HCT116 (cell line): ENCODE results near the gene DDA1. TPM values are rescaled to one million over a fixed set of nuclear protein-coding genes. Genes with fewer than 3 reads are reported as not detected.

Experiments
- ATAC-seq: fragments of 200-7000 bp; cut with Tn5 transposase; 2 replicates; pipeline ENCODE4 v1.9.1; 2020; ENCODE audit warnings: mild to moderate bottlenecking, moderate library complexity
- BruUV-seq: library from RNA; stranded (reverse); fragments of 400-500 nt; replicated peaks from 2 replicates; lab custom pipeline; 2021; lab: Mats Ljungman, UMichigan
- CTCF ChIA-PET: fragments of 300-600 bp; sonication (Branson Sonifier 250); formaldehyde crosslinking; loops from one replicate; lab custom pipeline; 2021; ENCODE audit warnings: antibody characterized with exemption; lab: Charles Lee
- POLR2A ChIA-PET: fragments of 300-600, 350-600 bp; sonication (Branson Sonifier 250); formaldehyde crosslinking; loops from one replicate; lab custom pipeline; 2021; ENCODE audit warnings: antibody characterized with exemption; lab: Charles Lee
- RAD21 ChIA-PET, 2 experiments: fragments of 300-600 bp; sonication (Branson Sonifier 250); formaldehyde crosslinking; loops; one replicate each; lab custom pipeline; 2023; ENCODE audit warnings: low total read pairs in 2 of 2; ENCODE audit not compliant: uncharacterized antibody in 2 of 2, unreplicated experiment in 2 of 2, low non-redundant PET in 1 of 2; lab: Charles Lee
- DNase-seq: peaks from one replicate; pipeline ENCODE4 v3.0.0-alpha.2; 2010; ENCODE audit warnings: low read depth, low spot score
- H2AFZ ChIP-seq: fragments of 200-600 bp; shearing (Covaris generic), sonication (generic); 2 replicates; pipeline ENCODE4 v1.6.1; 2017; ENCODE audit warnings: low read depth, mixed run types, mixed read lengths, antibody characterized with exemption, low read length; ENCODE audit not compliant: poor library complexity, severe bottlenecking
- H3K27ac ChIP-seq: 2 replicates; pipeline ENCODE4 v1.5.1; 2012; ENCODE audit warnings: low read depth, low read length
- H3K27me3 ChIP-seq: fragments of 200-600 bp; sonication (generic); 2 replicates; pipeline ENCODE4 v1.6.1; 2016; ENCODE audit warnings: mixed run types, low read length, mixed read lengths; ENCODE audit not compliant: insufficient read depth
- H3K36me3 ChIP-seq, 2 experiments: fragments of 200-500 bp in 1 of 2; fragments of 200-600 bp in 1 of 2; sonication (Bioruptor generic) in 1 of 2; sonication (generic) in 1 of 2; 2 replicates each; pipeline versions ENCODE4 v1.5.1 to v1.6.1; 2014 to 2016; ENCODE audit warnings: low read length in 2 of 2, inconsistent platforms in 1 of 2, mixed read lengths in 1 of 2, mixed run types in 1 of 2; ENCODE audit not compliant: insufficient read depth in 2 of 2, control insufficient read depth in 1 of 2
- H3K4me1 ChIP-seq, 2 experiments: fragments of 200-600 bp in 1 of 2; sonication (generic) in 1 of 2; 2 replicates each; pipeline versions ENCODE4 v1.5.1 to v1.6.1; 2012 to 2017; ENCODE audit warnings: low read length in 2 of 2, inconsistent platforms in 1 of 2, mild to moderate bottlenecking in 1 of 2, mixed read lengths in 1 of 2, mixed run types in 1 of 2, moderate library complexity in 1 of 2; ENCODE audit not compliant: insufficient read depth in 2 of 2, control insufficient read depth in 1 of 2
- H3K4me2 ChIP-seq: fragments of 200-600 bp; sonication (generic); 2 replicates; pipeline ENCODE4 v1.6.1; 2017; ENCODE audit warnings: mixed run types, low read length, mixed read lengths
- H3K4me3 ChIP-seq, 2 experiments: fragments of 200-600 bp in 1 of 2; sonication (generic) in 1 of 2; replicated peaks in 1 of 2; 2 replicates each; pipeline ENCODE4 v1.5.1; 2011 to 2016; ENCODE audit warnings: low read length in 2 of 2, control low read depth in 1 of 2, low read depth in 1 of 2, mild to moderate bottlenecking in 1 of 2, mixed read lengths in 1 of 2, mixed run types in 1 of 2
- H3K79me2 ChIP-seq: fragments of 200-600 bp; sonication (generic); 2 replicates; pipeline ENCODE4 v1.6.1; 2017; ENCODE audit warnings: mild to moderate bottlenecking, mixed run types, low read length, moderate library complexity, mixed read lengths; ENCODE audit not compliant: insufficient read depth
- H3K9ac ChIP-seq: fragments of 200-600 bp; sonication (generic); 2 replicates; pipeline ENCODE4 v1.6.1; 2016; ENCODE audit warnings: low read length, mixed read lengths
- H3K9me2 ChIP-seq: fragments of 200-600 bp; sonication (generic), shearing (Covaris generic); 2 replicates; pipeline ENCODE4 v1.6.1; 2017; ENCODE audit warnings: mixed run types, mild to moderate bottlenecking, moderate library complexity; ENCODE audit not compliant: insufficient read depth
- H3K9me3 ChIP-seq, 2 experiments: fragments of 200-500 bp in 1 of 2; fragments of 200-600 bp in 1 of 2; sonication (Bioruptor generic) in 1 of 2; sonication (generic) in 1 of 2; 2 replicates each; pipeline ENCODE4 v1.6.1; 2014 to 2017; ENCODE audit warnings: low read length in 2 of 2, mixed read lengths in 2 of 2, inconsistent platforms in 1 of 2, low read depth in 1 of 2, mild to moderate bottlenecking in 1 of 2, mixed run types in 1 of 2, moderate library complexity in 1 of 2; ENCODE audit not compliant: control insufficient read depth in 1 of 2, insufficient read depth in 1 of 2
- H4K20me1 ChIP-seq: fragments of 200-600 bp; sonication (generic), shearing (Covaris generic); 2 replicates; pipeline ENCODE4 v1.6.1; 2017; ENCODE audit warnings: mixed run types, mild to moderate bottlenecking, moderate library complexity; ENCODE audit not compliant: insufficient read depth
- ATF3 ChIP-seq: IDR thresholded peaks from 2 replicates; pipeline ENCODE4 v1.6.1; 2012
- EGR1 ChIP-seq: IDR thresholded peaks from 2 replicates; pipeline ENCODE4 v1.6.1; 2012; ENCODE audit warnings: low read depth
- ELF1 ChIP-seq: IDR thresholded peaks from 2 replicates; pipeline ENCODE4 v1.6.1; 2012; ENCODE audit warnings: low read depth, borderline replicate concordance
- FOSL1 ChIP-seq: IDR thresholded peaks from 2 replicates; pipeline ENCODE4 v1.6.1; 2012; ENCODE audit warnings: low read depth
- POLR2AphosphoS5 ChIP-seq: IDR thresholded peaks from 2 replicates; pipeline ENCODE4 v1.6.1; 2011; ENCODE audit warnings: mild to moderate bottlenecking, low read depth, low read length, moderate library complexity
- REST ChIP-seq: IDR thresholded peaks from 2 replicates; pipeline ENCODE4 v1.6.1; 2012; ENCODE audit warnings: low read depth
- SIN3A ChIP-seq: IDR thresholded peaks from 2 replicates; pipeline ENCODE4 v1.6.1; 2012; ENCODE audit warnings: low read depth
- SRF ChIP-seq: IDR thresholded peaks from 2 replicates; pipeline ENCODE4 v1.6.1; 2012; ENCODE audit warnings: low read depth
- intact Hi-C: fragments of 100-400 bp; cut with micrococcal nuclease; formaldehyde crosslinking; loops from 2 replicates; pipeline ENCODE4 v1.10.0; 2022
- total RNA-seq: library from RNA; stranded (reverse); gene quantifications from one replicate; pipeline ENCODE4 v1.2.1, GENCODE V29; 2021; ENCODE audit not compliant: unreplicated experiment

Gene DDA1
- total RNA-seq, 1 experiment from 2014 or later = 68.6 TPM

- TF ChIP-seq POLR2AphosphoS5 = no peak
- no peak for TF ChIP-seq EGR1
- TF ChIP-seq REST = no peak
- TF ChIP-seq ATF3 = no peak
- no peak for TF ChIP-seq ELF1
- no peak for TF ChIP-seq FOSL1
- no peak for TF ChIP-seq SRF
- TF ChIP-seq SIN3A = no peak
- H3K9me2 ChIP-seq = no peaks in the 10 kb centered on the region
- H3K4me1 ChIP-seq = peaks cover 5 to 18% of the 10 kb centered on the region in 2 experiments
- BruUV-seq = TSS peak; percentile 38
- H3K4me2 ChIP-seq = no peak overlapping the region
- no peak overlapping the region for H2AFZ ChIP-seq
- H4K20me1 ChIP-seq = no peaks in the 10 kb centered on the region
- DNase-seq (no peak), ATAC-seq (no peak)
- CTCF ChIA-PET = no interaction called here
- RAD21 ChIA-PET = no interaction called here
- no peaks in the 10 kb centered on the region for H3K9me3 ChIP-seq
- H3K36me3 ChIP-seq = peaks cover 9 to 10% of the 10 kb centered on the region in 2 experiments; a peak in 2 of 4 replicates
- no peak overlapping the region for H3K4me3 ChIP-seq
- no peak overlapping the region for H3K27ac ChIP-seq
- H3K79me2 ChIP-seq = no peaks in the 10 kb centered on the region
- intact Hi-C loops = no loop called here
- H3K9ac ChIP-seq = no peak overlapping the region
- H3K27me3 ChIP-seq = no peaks in the 10 kb centered on the region
- POLR2A ChIA-PET = no interaction called here
Measured at GRCh38 chr19:17324357-17325114, 15.2 kb downstream of the DDA1 start.
